Liver (tissue), 9 donors: ENCODE measurements around the gene TPH1. TPM values are rescaled to one million over a fixed set of nuclear protein-coding genes. Genes with fewer than 3 reads are reported as not detected.
A peak's percentile ranks its signal among the peaks of the same experiment; 100 is the strongest.

ENCODE experiments used
- DNase-seq: peaks from one replicate; pipeline ENCODE4 v3.0.0-alpha.2; 2017; ENCODE audit warnings: low spot score
- H3K27ac ChIP-seq, 2 donors: one replicate each; pipeline ENCODE4 v1.7.0; 2013; ENCODE audit warnings: inconsistent platforms in 2 of 2, low read length in 2 of 2, control low read depth in 1 of 2, low read depth in 1 of 2, mild to moderate bottlenecking in 1 of 2
- H3K27me3 ChIP-seq, 4 donors: one replicate each; pipeline versions ENCODE4 v1.6.1 to v1.7.0; 2013; ENCODE audit warnings: low read length in 3 of 4, inconsistent platforms in 1 of 4, mild to moderate bottlenecking in 1 of 4, moderate library complexity in 1 of 4; ENCODE audit not compliant: control insufficient read depth in 4 of 4, insufficient read depth in 4 of 4
- H3K36me3 ChIP-seq, 4 donors: one replicate each; pipeline versions ENCODE4 v1.6.1 to v1.7.0; 2013; ENCODE audit warnings: low read length in 3 of 4, mild to moderate bottlenecking in 3 of 4, low read depth in 1 of 4, moderate library complexity in 1 of 4; ENCODE audit not compliant: control insufficient read depth in 4 of 4, insufficient read depth in 3 of 4
- H3K4me1 ChIP-seq, 4 donors: one replicate each; pipeline versions ENCODE4 v1.6.1 to v1.7.0; 2013; ENCODE audit warnings: low read length in 3 of 4, mild to moderate bottlenecking in 3 of 4, moderate library complexity in 1 of 4; ENCODE audit not compliant: control insufficient read depth in 4 of 4, insufficient read depth in 4 of 4
- H3K4me3 ChIP-seq, 3 donors: one replicate each; pipeline versions ENCODE4 v1.6.1 to v1.7.0; 2013; ENCODE audit warnings: low read length in 3 of 3, control low read depth in 1 of 3, low read depth in 1 of 3, mild to moderate bottlenecking in 1 of 3
- H3K9ac ChIP-seq, 2 donors: one replicate each; pipeline ENCODE4 v1.7.0; 2013; ENCODE audit warnings: low read length in 2 of 2, mild to moderate bottlenecking in 2 of 2, moderate library complexity in 2 of 2, control low read depth in 1 of 2, low read depth in 1 of 2
- H3K9me3 ChIP-seq, 4 donors: one replicate each; pipeline versions ENCODE4 v1.6.1 to v1.7.0; 2013; ENCODE audit warnings: low read length in 3 of 4; ENCODE audit not compliant: control insufficient read depth in 4 of 4
- FOXA1 ChIP-seq: IDR thresholded peaks from 2 replicates; pipeline ENCODE4 v1.6.1; 2016; ENCODE audit warnings: antibody characterized with exemption
- FOXA2 ChIP-seq: IDR thresholded peaks from 2 replicates; pipeline ENCODE4 v1.6.1; 2016; ENCODE audit warnings: antibody characterized with exemption
- GABPA ChIP-seq, 2 donors: IDR thresholded peaks in 1 of 2; conservative IDR thresholded peaks in 1 of 2; 2 replicates each; pipeline ENCODE4 v1.6.1; 2016; ENCODE audit warnings: antibody characterized with exemption in 2 of 2, mild to moderate bottlenecking in 1 of 2, moderate library complexity in 1 of 2
- HNF4A ChIP-seq, 2 donors: conservative IDR thresholded peaks; 2 replicates each; pipeline ENCODE4 v1.6.1; 2016; ENCODE audit warnings: antibody characterized with exemption in 2 of 2, mild to moderate bottlenecking in 2 of 2
- JUND ChIP-seq, 2 donors: IDR thresholded peaks; 2 replicates each; pipeline ENCODE4 v1.6.1; 2016; ENCODE audit warnings: antibody characterized with exemption in 2 of 2
- RAD21 ChIP-seq, 2 donors: IDR thresholded peaks; 2 replicates each; pipeline ENCODE4 v1.6.1; 2016; ENCODE audit warnings: antibody characterized with exemption in 2 of 2, mild to moderate bottlenecking in 2 of 2
- RXRA ChIP-seq, 2 donors: IDR thresholded peaks; 2 replicates each; pipeline ENCODE4 v1.6.1; 2017 to 2018; ENCODE audit warnings: antibody characterized with exemption in 2 of 2, mild to moderate bottlenecking in 1 of 2
- YY1 ChIP-seq: IDR thresholded peaks from 2 replicates; pipeline ENCODE4 v1.6.1; 2016; ENCODE audit warnings: antibody characterized with exemption, mild to moderate bottlenecking
- whole genome bisulfite sequencing: extraction: QIAGEN DNeasy Blood & Tissue Kit; methylation state at CpG from one replicate; pipeline ENCODE4 v1.1.7; 2013; 5-methylcytosine and 5-hydroxymethylcytosine counted together
- polyA plus RNA-seq, 2 donors: library from polyadenylated mRNA; stranded (reverse) in 1 of 2; unstranded in 1 of 2; fragments of 200-250 nt in 1 of 2; fragments of >200 nt in 1 of 2; fragmentation: Nextera tagmentation in 1 of 2; extraction: Ambion mirVana in 1 of 2; gene quantifications; one replicate each; pipeline versions ENCODE4 v1.2.1 to v1.2.3, GENCODE V29; 2013 to 2015
- total RNA-seq, 2 donors: library from RNA; depleted of rRNA; stranded (reverse); fragments of >200 nt; gene quantifications; one replicate each; pipeline ENCODE4 v1.2.3, GENCODE V29; 2014
- TF ChIP-seq, protein P1 (sequence below): fragments of 150-350 bp; IDR thresholded peaks from 2 replicates; pipeline ENCODE4 v1.5.1; 2017; ENCODE audit warnings: improper control_type of control experiment, low read depth, low read length; ENCODE audit not compliant: missing input control
- TF ChIP-seq, protein P2 (sequence below): IDR thresholded peaks from 2 replicates; pipeline ENCODE4 v1.6.1; 2016; ENCODE audit warnings: antibody characterized with exemption
- TF ChIP-seq, protein P3 (sequence below): IDR thresholded peaks from 2 replicates; pipeline ENCODE4 v1.6.1; 2016; ENCODE audit warnings: antibody characterized with exemption, mild to moderate bottlenecking
- TF ChIP-seq, protein P4 (sequence below): IDR thresholded peaks from 2 replicates; pipeline ENCODE4 v1.6.1; 2016; ENCODE audit warnings: antibody characterized with exemption
- TF ChIP-seq, protein P5 (sequence below): IDR thresholded peaks from 2 replicates; pipeline ENCODE4 v1.6.1; 2016; ENCODE audit warnings: antibody characterized with exemption
- donor health status: healthy.
- donor health status: healthy.
- donor health status: healthy.
- donor health status: healthy.
- donor health status: healthy.

The TPH1 gene
- total and polyA plus RNA-seq, 4 donors = 0.01 to 0.19 (median 0.10) TPM

DNA sequence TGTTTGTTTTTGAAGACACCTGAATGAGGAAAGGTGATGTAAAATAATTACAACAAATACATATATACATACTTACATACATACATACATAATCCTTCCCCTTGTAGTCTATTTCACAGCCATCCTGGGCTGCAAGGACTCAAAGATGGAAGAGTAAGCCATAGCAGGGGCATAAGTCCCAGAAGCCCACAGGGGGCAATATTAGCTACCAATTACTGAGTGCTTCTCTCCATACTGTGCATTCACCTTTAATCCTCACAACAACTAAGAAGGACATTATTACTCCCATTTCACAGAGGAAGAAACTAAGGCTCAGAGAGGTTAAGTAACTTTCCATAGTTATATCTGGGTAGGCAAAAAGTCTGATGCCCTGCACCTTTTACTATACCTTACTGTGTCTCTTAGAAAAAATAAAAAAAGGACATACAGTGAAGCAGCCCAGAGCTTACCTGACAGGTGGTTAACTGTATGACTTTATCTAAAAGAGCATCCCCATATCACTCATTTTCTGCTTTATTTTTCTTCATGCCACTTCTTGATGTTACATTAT, 35.9 kb downstream of the TPH1 start (continued):
- TF ChIP-seq, protein P1, sequence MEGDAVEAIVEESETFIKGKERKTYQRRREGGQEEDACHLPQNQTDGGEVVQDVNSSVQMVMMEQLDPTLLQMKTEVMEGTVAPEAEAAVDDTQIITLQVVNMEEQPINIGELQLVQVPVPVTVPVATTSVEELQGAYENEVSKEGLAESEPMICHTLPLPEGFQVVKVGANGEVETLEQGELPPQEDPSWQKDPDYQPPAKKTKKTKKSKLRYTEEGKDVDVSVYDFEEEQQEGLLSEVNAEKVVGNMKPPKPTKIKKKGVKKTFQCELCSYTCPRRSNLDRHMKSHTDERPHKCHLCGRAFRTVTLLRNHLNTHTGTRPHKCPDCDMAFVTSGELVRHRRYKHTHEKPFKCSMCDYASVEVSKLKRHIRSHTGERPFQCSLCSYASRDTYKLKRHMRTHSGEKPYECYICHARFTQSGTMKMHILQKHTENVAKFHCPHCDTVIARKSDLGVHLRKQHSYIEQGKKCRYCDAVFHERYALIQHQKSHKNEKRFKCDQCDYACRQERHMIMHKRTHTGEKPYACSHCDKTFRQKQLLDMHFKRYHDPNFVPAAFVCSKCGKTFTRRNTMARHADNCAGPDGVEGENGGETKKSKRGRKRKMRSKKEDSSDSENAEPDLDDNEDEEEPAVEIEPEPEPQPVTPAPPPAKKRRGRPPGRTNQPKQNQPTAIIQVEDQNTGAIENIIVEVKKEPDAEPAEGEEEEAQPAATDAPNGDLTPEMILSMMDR = no peak
- TF ChIP-seq HNF4A (conservative IDR thresholded peaks at IDR 0.05) = no peak
- TF ChIP-seq, protein P2, sequence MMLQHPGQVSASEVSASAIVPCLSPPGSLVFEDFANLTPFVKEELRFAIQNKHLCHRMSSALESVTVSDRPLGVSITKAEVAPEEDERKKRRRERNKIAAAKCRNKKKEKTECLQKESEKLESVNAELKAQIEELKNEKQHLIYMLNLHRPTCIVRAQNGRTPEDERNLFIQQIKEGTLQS = no peak
- no peak for TF ChIP-seq GABPA (IDR thresholded peaks at IDR 0.05 in 1 of 2, conservative IDR thresholded peaks at IDR 0.05 in 1 of 2)
- no peak for TF ChIP-seq JUND (IDR thresholded peaks at IDR 0.05)

DNA sequence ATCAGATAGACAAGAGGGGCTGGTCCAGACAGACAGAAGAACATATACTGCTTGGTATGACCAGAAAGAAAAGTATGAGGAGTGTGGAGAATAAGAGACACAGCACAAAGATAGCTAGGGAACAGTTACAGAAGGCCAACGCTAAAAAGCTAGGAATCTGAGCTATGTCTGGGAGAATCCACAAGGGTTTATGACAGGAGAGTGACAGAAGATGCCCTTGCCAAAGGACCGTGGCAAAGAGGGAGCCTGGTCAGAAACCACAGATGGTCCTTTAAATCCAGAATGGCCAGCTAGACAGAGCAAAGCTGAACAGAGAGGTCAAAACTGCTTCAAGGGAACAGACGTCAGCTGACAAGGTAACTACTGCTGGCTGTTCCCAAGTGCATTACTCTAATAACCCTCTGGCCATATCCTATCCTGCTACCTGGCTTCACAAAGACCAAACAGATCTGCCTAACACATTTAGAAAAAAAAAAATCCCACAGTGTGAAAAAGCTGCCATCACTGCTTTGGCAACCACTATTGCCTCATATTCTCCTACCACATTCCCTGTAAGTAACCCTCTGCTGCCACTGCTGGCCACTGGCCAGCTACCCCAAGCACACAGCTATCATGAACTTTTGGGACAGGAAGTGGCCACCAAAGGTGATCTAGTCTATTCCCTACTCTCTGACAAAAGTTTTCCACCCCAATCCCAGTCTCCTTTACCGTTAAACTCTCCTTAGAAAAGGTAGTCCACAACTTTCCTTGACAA, 40.5 kb downstream of the TPH1 start:
- H3K36me3 ChIP-seq = peaks cover 0 to 11% (median 2%) of the 10 kb centered on the region in 4 donors
- no peak overlapping the region for H3K27ac ChIP-seq
- 95% methylated on average over 4 of the region's 4 CpGs for WGBS
- H3K4me1 ChIP-seq = peaks cover 2 to 7% (median 5%) of the 10 kb centered on the region in 4 donors
- no peak overlapping the region for H3K4me3 ChIP-seq
- TF ChIP-seq HNF4A (conservative IDR thresholded peaks at IDR 0.05) (no peak), FOXA1 (no peak), FOXA2 (no peak), JUND (IDR thresholded peaks at IDR 0.05) (no peak), RAD21 (IDR thresholded peaks at IDR 0.05) (no peak), YY1 (no peak), GABPA (IDR thresholded peaks at IDR 0.05 in 1 of 2, conservative IDR thresholded peaks at IDR 0.05 in 1 of 2) (no peak), RXRA (IDR thresholded peaks at IDR 0.05) (no peak)
- TF ChIP-seq, protein P3, sequence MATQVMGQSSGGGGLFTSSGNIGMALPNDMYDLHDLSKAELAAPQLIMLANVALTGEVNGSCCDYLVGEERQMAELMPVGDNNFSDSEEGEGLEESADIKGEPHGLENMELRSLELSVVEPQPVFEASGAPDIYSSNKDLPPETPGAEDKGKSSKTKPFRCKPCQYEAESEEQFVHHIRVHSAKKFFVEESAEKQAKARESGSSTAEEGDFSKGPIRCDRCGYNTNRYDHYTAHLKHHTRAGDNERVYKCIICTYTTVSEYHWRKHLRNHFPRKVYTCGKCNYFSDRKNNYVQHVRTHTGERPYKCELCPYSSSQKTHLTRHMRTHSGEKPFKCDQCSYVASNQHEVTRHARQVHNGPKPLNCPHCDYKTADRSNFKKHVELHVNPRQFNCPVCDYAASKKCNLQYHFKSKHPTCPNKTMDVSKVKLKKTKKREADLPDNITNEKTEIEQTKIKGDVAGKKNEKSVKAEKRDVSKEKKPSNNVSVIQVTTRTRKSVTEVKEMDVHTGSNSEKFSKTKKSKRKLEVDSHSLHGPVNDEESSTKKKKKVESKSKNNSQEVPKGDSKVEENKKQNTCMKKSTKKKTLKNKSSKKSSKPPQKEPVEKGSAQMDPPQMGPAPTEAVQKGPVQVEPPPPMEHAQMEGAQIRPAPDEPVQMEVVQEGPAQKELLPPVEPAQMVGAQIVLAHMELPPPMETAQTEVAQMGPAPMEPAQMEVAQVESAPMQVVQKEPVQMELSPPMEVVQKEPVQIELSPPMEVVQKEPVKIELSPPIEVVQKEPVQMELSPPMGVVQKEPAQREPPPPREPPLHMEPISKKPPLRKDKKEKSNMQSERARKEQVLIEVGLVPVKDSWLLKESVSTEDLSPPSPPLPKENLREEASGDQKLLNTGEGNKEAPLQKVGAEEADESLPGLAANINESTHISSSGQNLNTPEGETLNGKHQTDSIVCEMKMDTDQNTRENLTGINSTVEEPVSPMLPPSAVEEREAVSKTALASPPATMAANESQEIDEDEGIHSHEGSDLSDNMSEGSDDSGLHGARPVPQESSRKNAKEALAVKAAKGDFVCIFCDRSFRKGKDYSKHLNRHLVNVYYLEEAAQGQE = no peak
- TF ChIP-seq, protein P4, sequence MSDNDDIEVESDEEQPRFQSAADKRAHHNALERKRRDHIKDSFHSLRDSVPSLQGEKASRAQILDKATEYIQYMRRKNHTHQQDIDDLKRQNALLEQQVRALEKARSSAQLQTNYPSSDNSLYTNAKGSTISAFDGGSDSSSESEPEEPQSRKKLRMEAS = no peak
- no peak overlapping the region for H3K9ac ChIP-seq
- H3K9me3 ChIP-seq = no peaks in the 10 kb centered on the region
- no peak for DNase-seq
- H3K27me3 ChIP-seq = no peaks in the 10 kb centered on the region

DNA sequence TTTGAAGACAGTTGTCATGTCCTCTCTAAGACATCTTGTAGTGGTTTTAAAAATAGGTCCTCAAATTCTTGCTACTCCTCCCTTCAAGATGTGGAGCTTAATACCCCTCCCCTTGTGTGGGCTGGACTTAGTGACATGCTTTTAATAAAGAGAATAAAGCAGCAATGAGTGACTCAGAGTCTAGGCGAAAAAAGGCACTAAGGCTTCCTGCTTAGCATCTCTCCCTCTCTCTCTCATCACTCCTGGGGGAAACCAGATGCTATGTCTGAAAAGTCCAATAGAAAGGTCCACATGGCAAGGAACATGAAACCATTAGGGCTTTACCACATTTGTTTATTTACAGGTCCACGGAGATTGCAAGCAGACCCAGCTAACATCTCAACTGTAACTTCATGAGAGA, 44.9 kb downstream of the TPH1 start:
- 85% methylated on average over 2 of the region's 2 CpGs for WGBS
- no peak for TF ChIP-seq GABPA (IDR thresholded peaks at IDR 0.05 in 1 of 2, conservative IDR thresholded peaks at IDR 0.05 in 1 of 2)
- TF ChIP-seq, protein P5, sequence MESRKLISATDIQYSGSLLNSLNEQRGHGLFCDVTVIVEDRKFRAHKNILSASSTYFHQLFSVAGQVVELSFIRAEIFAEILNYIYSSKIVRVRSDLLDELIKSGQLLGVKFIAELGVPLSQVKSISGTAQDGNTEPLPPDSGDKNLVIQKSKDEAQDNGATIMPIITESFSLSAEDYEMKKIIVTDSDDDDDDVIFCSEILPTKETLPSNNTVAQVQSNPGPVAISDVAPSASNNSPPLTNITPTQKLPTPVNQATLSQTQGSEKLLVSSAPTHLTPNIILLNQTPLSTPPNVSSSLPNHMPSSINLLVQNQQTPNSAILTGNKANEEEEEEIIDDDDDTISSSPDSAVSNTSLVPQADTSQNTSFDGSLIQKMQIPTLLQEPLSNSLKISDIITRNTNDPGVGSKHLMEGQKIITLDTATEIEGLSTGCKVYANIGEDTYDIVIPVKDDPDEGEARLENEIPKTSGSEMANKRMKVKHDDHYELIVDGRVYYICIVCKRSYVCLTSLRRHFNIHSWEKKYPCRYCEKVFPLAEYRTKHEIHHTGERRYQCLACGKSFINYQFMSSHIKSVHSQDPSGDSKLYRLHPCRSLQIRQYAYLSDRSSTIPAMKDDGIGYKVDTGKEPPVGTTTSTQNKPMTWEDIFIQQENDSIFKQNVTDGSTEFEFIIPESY = no peak
- H3K36me3 ChIP-seq = peaks cover 0 to 15% (median 6%) of the 10 kb centered on the region in 4 donors
- H3K27me3 ChIP-seq = no peaks in the 10 kb centered on the region
- no peak overlapping the region for H3K4me3 ChIP-seq
- no peak overlapping the region for H3K9ac ChIP-seq
- H3K9me3 ChIP-seq = no peaks in the 10 kb centered on the region
- peaks cover 2 to 9% (median 7%) of the 10 kb centered on the region in 4 donors for H3K4me1 ChIP-seq
- peak overlapping the region in 1 of 2 donors; percentile 54 for H3K27ac ChIP-seq
- DNase-seq = no peak
